Tibial nerve (tissue), 4 donors: ENCODE data around the gene FTCDNL1.

Experiments
- CTCF ChIP-seq, 5 experiments: fragments of 200-600 bp in 3 of 5; fragments of 450-650 bp in 2 of 5; sonication (generic) in 3 of 5; IDR thresholded peaks; one replicate each; pipeline ENCODE4 v1.5.1; 2016 to 2019; ENCODE audit warnings: antibody characterized with exemption in 5 of 5, mild to moderate bottlenecking in 3 of 5, moderate library complexity in 2 of 5
- EP300 ChIP-seq, 2 donors: sonication (generic); formaldehyde crosslinking; IDR thresholded peaks; one replicate each; pipeline ENCODE4 v1.6.1; 2017; ENCODE audit warnings: antibody characterized with exemption in 2 of 2, mild to moderate bottlenecking in 1 of 2
- POLR2A ChIP-seq, 2 donors: fragments of 450-650 bp; IDR thresholded peaks; one replicate each; pipeline ENCODE4 v1.6.1; 2017; ENCODE audit warnings: antibody characterized with exemption in 2 of 2, mild to moderate bottlenecking in 2 of 2, moderate library complexity in 2 of 2

DNA sequence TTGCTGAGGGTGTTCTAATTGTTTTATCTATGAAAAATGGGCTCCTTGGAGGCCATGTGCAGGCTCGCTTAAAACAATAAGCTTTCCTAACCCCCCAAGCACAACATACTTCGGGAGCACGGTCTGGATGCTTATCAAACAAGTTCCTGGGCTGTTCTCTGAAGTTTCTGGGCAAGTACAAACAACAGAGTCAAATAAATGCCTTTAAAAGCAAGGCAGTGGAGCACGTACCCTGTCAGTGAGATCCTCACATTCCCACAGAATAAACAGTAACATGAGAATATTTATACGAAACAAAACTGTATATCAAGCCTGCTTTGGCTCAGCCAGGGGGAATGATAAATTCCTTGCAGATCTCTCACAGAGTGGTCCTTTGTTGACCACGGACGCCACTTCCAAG, 44.8 kb downstream of the FTCDNL1 start:
- TF ChIP-seq CTCF (IDR thresholded peaks at IDR 0.05), result no peak
- no peak for TF ChIP-seq EP300 (IDR thresholded peaks at IDR 0.05)
- no peak for TF ChIP-seq POLR2A (IDR thresholded peaks at IDR 0.05)
